WERI-Rb-1 (cell line): ENCODE measurements around the gene ZNF385D.

ENCODE experiments used
- DNase-seq: peaks from one replicate; pipeline ENCODE4 v3.0.0-alpha.2; 2020
- H3K27ac ChIP-seq: fragments of 250-450 bp; sonication (Bioruptor Pico); 2 replicates; pipeline ENCODE4 v1.5.1; 2020; ENCODE audit warnings: mild to moderate bottlenecking, moderate library complexity
- H3K27me3 ChIP-seq: fragments of 250-450 bp; sonication (Bioruptor Pico); 2 replicates; pipeline ENCODE4 v1.5.1; 2021; ENCODE audit warnings: mild to moderate bottlenecking, low read depth, moderate library complexity; ENCODE audit not compliant: insufficient read depth, severe bottlenecking
- H3K36me3 ChIP-seq: fragments of 250-450 bp; sonication (Bioruptor Pico); 2 replicates; pipeline ENCODE4 v1.5.1; 2020; ENCODE audit warnings: mild to moderate bottlenecking, moderate library complexity
- H3K4me3 ChIP-seq: 2 replicates; pipeline ENCODE4 v1.5.1; 2011; ENCODE audit warnings: low read depth, mild to moderate bottlenecking, control low read depth, low read length
- H3K9me3 ChIP-seq: fragments of 250-450 bp; sonication (Bioruptor Pico); 2 replicates; pipeline ENCODE4 v1.5.1; 2021; ENCODE audit warnings: mild to moderate bottlenecking, moderate library complexity; ENCODE audit not compliant: severe bottlenecking
- CTCF ChIP-seq: IDR thresholded peaks from 2 replicates; pipeline ENCODE4 v1.5.1; 2011; ENCODE audit warnings: low read depth, mild to moderate bottlenecking, control low read depth, inconsistent platforms, low read length

Gene ZNF385D

GRCh38 chr3:21783839-21784238, 32.8 kb upstream of the ZNF385D start:
- DNase-seq = no peak
- H3K27me3 ChIP-seq = no peaks in the 10 kb centered on the region
- no peak overlapping the region for H3K4me3 ChIP-seq
- H3K9me3 ChIP-seq = no peaks in the 10 kb centered on the region
- no peak overlapping the region for H3K27ac ChIP-seq
- TF ChIP-seq CTCF = no peak
- H3K36me3 ChIP-seq = no peaks in the 10 kb centered on the region

- Histone ChIP-seq H3K4me3 (no peak overlapping the region), H3K27ac (no peak overlapping the region), H3K27me3 (no peaks in the 10 kb centered on the region), H3K36me3 (no peaks in the 10 kb centered on the region), H3K9me3 (no peaks in the 10 kb centered on the region)
- no peak for TF ChIP-seq CTCF
- no peak for DNase-seq
These were observed 30.3 kb upstream of the ZNF385D start for GRCh38 chr3:21781355-21781754.

- DNase-seq = no peak
- H3K4me3 ChIP-seq = no peak overlapping the region
- H3K27ac ChIP-seq = no peak overlapping the region
- H3K36me3 ChIP-seq = no peaks in the 10 kb centered on the region
- no peaks in the 10 kb centered on the region for H3K27me3 ChIP-seq
- no peak for TF ChIP-seq CTCF
- H3K9me3 ChIP-seq = no peaks in the 10 kb centered on the region
These were observed 28.9 kb upstream of the ZNF385D start for GRCh38 chr3:21779909-21780308.

GRCh38 chr3:21778715-21779114, 27.7 kb upstream of the ZNF385D start:
- H3K27ac ChIP-seq = no peak overlapping the region
- TF ChIP-seq CTCF = no peak
- H3K4me3 ChIP-seq = no peak overlapping the region
- no peaks in the 10 kb centered on the region for H3K9me3 ChIP-seq
- H3K36me3 ChIP-seq = no peaks in the 10 kb centered on the region
- no peak for DNase-seq
- H3K27me3 ChIP-seq = no peaks in the 10 kb centered on the region

- TF ChIP-seq CTCF = no peak
- no peaks in the 10 kb centered on the region for H3K27me3 ChIP-seq
- H3K36me3 ChIP-seq = no peaks in the 10 kb centered on the region
- H3K4me3 ChIP-seq = no peak overlapping the region
- no peaks in the 10 kb centered on the region for H3K9me3 ChIP-seq
- no peak for DNase-seq
- no peak overlapping the region for H3K27ac ChIP-seq
These were observed 26.8 kb upstream of the ZNF385D start for GRCh38 chr3:21777821-21778220.

- H3K36me3 ChIP-seq = no peaks in the 10 kb centered on the region
- H3K27ac ChIP-seq = no peak overlapping the region
- no peak for DNase-seq
- H3K27me3 ChIP-seq = no peaks in the 10 kb centered on the region
- H3K4me3 ChIP-seq = no peak overlapping the region
- H3K9me3 ChIP-seq = no peaks in the 10 kb centered on the region
- TF ChIP-seq CTCF = no peak
These were observed 15.0 kb upstream of the ZNF385D start for GRCh38 chr3:21766002-21766401.
